AG04449 (cell line): ENCODE measurements around the gene CACNA2D3.

ENCODE experiments used
- CTCF ChIA-PET: fragments of 350-600 bp; formaldehyde crosslinking; extraction: SDS; loops from one replicate; lab custom pipeline; 2021; ENCODE audit warnings: antibody characterized with exemption; lab: Yijun Ruan, JAX
- POLR2A ChIA-PET: fragments of 400-600, 350-600 bp; formaldehyde crosslinking; extraction: SDS; loops from one replicate; lab custom pipeline; 2020; ENCODE audit warnings: antibody characterized with exemption, inconsistent platforms; lab: Yijun Ruan, JAX
- DNase-seq: peaks from one replicate; pipeline ENCODE4 v3.0.0-alpha.2; 2010; ENCODE audit warnings: low read depth, low spot score
- H3K4me3 ChIP-seq: 2 replicates; pipeline ENCODE4 v1.5.1; 2011; ENCODE audit warnings: low read depth, mild to moderate bottlenecking, control low read depth, low read length
- TF ChIP-seq, protein P1 (sequence below): IDR thresholded peaks from one replicate; pipeline ENCODE4 v1.5.1; 2011; ENCODE audit warnings: mild to moderate bottlenecking, moderate library complexity, low read length, control low read depth, inconsistent platforms; ENCODE audit not compliant: insufficient read depth; ENCODE audit errors: missing control alignments

CACNA2D3 gene

DNA sequence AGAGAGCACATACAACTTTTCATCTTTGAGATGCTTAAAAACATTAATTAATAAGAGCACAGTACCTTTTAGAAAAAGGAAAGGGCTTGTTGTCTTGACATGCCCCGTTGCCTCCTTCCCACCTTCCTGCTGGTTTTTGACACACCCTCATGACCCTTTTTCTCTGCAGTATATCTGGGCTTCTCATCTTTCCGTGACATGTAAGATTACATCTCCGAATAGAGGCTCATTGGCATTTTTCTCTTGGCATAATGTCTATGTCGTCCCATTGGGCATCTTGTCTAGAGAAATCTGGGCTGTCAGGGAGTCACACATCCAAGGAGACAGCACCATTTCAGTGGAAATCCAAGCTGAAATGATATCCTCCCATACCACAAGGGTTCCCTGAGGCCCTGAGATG lies 741.4 kb downstream of the CACNA2D3 start:
- H3K4me3 ChIP-seq: no peak overlapping the region
- POLR2A ChIA-PET: interaction anchor here (0.8 kb wide), 1 partner anchor 10 kb away, joined by 3 read pairs; no protein-coding TSS in a partner anchor
- CTCF ChIA-PET: interaction anchor here (0.9 to 1.5 kb wide), 3 partner anchors 9 to 30 kb away, joined by 3 to 5 read pairs (median 4); no protein-coding TSS in a partner anchor
- TF ChIP-seq, protein P1, sequence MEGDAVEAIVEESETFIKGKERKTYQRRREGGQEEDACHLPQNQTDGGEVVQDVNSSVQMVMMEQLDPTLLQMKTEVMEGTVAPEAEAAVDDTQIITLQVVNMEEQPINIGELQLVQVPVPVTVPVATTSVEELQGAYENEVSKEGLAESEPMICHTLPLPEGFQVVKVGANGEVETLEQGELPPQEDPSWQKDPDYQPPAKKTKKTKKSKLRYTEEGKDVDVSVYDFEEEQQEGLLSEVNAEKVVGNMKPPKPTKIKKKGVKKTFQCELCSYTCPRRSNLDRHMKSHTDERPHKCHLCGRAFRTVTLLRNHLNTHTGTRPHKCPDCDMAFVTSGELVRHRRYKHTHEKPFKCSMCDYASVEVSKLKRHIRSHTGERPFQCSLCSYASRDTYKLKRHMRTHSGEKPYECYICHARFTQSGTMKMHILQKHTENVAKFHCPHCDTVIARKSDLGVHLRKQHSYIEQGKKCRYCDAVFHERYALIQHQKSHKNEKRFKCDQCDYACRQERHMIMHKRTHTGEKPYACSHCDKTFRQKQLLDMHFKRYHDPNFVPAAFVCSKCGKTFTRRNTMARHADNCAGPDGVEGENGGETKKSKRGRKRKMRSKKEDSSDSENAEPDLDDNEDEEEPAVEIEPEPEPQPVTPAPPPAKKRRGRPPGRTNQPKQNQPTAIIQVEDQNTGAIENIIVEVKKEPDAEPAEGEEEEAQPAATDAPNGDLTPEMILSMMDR: no peak
- no peak for DNase-seq

DNA sequence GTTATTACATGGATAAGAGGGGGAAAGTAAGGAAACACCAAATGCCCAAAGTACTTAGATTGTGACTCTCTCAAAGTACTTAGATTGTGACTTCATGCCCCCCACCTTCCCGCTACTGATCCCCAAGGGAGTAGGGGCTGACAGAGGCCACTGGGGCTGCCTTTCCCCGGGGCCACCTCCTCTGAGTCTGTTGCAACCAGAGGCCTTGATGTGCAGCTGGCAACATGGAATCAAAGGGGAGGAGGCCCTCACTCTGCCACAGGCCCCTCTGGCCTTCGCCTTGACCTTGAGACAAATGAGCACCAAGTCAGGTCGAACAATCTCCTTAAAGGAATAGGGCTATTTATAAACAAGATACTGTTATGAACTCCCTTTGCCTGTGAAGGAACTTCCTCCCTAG lies 743.0 kb downstream of the CACNA2D3 start:
- POLR2A ChIA-PET: no interaction called here
- H3K4me3 ChIP-seq: no peak overlapping the region
- TF ChIP-seq, protein P1: no peak
- CTCF ChIA-PET: interaction anchor here (0.8 to 1.0 kb wide), 2 partner anchors 81 to 882 kb away, joined by 3 read pairs; no protein-coding TSS in a partner anchor
- DNase-seq: no peak

DNA sequence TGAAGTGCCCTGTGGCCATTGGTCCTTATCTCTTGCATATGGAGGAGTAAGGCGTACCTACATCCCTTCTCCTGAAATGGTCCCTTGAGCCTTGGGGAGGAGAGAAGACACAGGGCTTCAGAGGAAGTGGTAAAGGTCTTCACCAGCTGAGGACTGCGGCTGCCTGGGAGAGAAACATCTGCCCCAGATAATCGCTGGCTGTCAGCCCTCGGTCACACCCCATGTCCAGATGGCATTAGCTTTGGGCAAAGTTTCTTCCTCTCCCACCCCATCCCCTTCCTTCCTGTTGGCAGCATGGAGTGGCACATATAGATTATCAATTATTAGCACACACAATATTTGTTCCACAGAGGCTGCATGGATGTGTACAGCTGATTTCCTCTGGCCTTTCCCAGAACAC lies 743.9 kb downstream of the CACNA2D3 start:
- CTCF ChIA-PET: interaction anchor here (0.8 kb wide), 1 partner anchor 881 kb away, joined by 3 read pairs; no protein-coding TSS in a partner anchor
- TF ChIP-seq, protein P1: no peak
- POLR2A ChIA-PET: no interaction called here
- H3K4me3 ChIP-seq: no peak overlapping the region
- DNase-seq: no peak

DNA sequence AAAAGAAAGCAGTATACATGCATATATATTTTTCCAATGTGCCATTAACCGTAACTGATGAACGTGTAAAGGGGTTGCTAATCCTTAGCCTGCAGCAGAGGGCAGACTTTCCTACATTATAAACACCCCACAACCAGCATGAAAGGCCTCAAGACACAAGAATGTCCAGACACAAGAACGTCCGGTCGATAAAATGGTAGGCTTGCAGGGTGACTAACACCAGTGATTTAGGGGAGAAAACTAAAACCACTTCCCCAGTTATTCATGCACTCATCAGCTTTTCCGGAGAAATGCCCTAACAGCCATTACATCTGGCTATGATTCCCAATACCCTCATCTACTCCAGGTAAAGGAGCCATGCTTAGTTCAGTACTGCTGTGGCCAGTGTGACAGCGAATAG lies 748.1 kb downstream of the CACNA2D3 start:
- H3K4me3 ChIP-seq: no peak overlapping the region
- TF ChIP-seq, protein P1: peak; percentile 67
- ChIA-PET CTCF (interaction anchor here (0.8 to 1.6 kb wide), 24 partner anchors 10 to 852 kb away, joined by 3 to 13 read pairs (median 3); no protein-coding TSS in a partner anchor), POLR2A (interaction anchor here (0.6 to 1.5 kb wide), 5 partner anchors 130 to 617 kb away, joined by 3 to 5 read pairs (median 3); no protein-coding TSS in a partner anchor)
- DNase-seq: peak; percentile 96

DNA sequence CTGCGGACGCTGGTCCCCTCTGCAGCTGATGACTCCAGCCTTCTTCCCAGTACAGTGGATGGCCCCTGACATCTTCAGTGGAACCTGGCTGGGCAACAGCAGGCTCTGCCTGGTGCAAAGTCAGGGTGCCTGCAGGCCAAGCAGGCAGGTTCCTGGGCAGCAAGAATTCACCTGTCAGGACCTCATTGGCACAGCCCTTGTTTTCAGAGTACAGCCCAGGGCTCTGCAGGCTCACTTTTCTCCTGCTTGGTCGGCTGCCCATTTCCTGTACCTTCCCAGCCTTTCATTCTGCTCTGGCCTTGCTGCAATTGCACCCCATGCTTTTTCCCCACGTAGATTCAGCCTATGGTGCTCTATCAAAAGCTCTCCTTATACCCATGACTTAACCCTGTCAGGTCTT lies 749.5 kb downstream of the CACNA2D3 start:
- DNase-seq: no peak
- TF ChIP-seq, protein P1: no peak
- ChIA-PET CTCF (no interaction called here), POLR2A (interaction anchor here (0.6 kb wide), 1 partner anchor 331 kb away, joined by 3 read pairs; no protein-coding TSS in a partner anchor)
- H3K4me3 ChIP-seq: no peak overlapping the region

DNA sequence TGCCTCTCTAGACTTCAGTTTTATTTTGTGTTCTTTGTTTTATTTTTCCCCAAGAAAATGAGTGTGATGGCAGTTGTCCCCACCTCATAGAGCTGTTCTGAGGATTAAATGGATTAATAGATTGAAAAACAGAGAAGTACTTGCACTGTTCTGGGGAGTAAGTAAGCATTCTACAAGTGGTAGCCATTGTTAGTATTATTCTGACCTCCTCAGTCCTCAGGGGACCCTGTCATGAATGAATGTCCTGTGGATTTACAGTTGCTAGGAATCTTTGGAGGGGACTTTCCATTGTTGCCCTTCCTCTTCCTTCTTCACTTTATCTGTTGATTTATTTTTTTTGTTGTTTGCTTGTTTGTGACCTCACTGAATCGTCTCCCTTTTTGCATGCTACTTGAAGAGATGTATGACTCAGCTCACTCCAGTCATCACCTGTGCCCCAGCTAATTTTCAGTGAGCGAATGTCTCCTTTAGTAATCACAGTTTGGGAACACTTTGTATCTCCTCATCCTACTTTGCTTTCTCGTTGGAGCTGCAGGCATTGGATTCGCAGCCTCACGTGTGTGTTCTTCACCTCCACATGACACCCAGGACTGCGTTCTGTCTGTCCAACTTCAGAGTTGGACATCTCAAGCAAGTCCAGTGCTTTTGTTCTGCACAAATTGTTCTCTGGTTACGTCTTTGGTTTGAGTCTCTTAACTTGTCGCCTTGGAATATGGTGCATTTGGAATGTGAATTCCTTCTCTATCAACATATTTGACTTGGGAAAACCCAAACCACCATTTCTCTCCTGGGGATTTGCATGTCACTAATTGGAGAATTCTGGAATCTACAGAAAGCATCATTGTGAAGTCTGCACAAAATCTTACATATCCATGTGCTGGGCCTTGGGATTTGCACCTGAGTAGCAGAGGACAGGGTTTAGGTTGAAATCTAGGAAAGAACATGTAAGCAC lies 751.0 kb downstream of the CACNA2D3 start:
- TF ChIP-seq, protein P1: no peak
- DNase-seq: no peak
- CTCF ChIA-PET: interaction anchor here (0.8 to 1.2 kb wide), 2 partner anchors 319 to 590 kb away, joined by 3 read pairs; no protein-coding TSS in a partner anchor
- POLR2A ChIA-PET: no interaction called here
- H3K4me3 ChIP-seq: no peak overlapping the region
